SH-SY5Y (cell line): Measurements from ENCODE around the gene ZNF746.

Source experiments
- GATA2 ChIP-seq: IDR thresholded peaks from 2 replicates; pipeline ENCODE4 v1.6.1; 2011; ENCODE audit warnings: mild to moderate bottlenecking, low read depth, low read length
- GATA3 ChIP-seq: IDR thresholded peaks from 2 replicates; pipeline ENCODE4 v1.6.1; 2011; ENCODE audit warnings: low read depth, mild to moderate bottlenecking, low read length, moderate library complexity

DNA sequence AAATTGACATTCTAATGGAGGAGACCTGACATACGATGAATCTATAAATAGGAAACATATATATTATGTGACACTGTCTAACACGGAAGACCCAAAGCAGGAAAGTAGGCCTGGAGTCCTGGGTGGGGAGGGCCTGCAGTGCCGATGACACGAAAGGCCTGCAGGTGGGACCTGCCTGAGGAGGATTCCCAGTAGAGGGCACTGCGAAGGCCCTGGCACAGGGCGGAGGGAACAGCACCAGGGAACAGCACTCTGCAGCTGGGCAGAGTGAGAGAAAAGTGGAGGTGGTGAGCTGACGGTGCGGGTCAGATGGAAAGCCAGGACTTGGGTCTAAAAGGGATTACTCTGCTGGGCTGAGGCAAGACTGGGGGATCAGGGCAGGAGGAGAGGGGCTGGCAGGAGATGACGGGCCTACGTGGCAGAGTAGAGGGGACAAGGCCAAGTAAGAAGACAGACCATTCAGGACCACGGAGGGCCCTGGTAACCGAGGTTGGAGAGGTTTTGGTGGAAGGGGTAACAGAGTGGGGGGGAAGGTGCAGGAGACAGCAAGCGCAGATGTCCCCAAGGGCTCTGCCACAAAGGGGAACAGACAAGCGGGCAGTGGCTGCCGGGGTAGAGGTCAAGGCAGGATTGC, 8.1 kb downstream of the ZNF746 start:
- TF ChIP-seq GATA3 (no peak), GATA2 (no peak)
